Measurements from ENCODE around the gene CEMP1.
A peak's percentile ranks its signal among the peaks of the same experiment; 100 is the strongest.

CEMP1 gene

GRCh38 chr16:2508722-2509400 is 22.3 kb downstream of the CEMP1 start:
- Histone ChIP-seq H3K4me3 (no peak overlapping the region), H3K27ac (peak overlapping the region in 4 of 21 experiments; percentile 20 to 81 (median 46))

GRCh38 chr16:2507665-2508064 is 23.5 kb downstream of the CEMP1 start:
- Histone ChIP-seq H3K4me3 (no peak overlapping the region), H3K27ac (peak overlapping the region in 20 of 21 experiments; percentile 7 to 82 (median 50))

GRCh38 chr16:2507052-2507659 is 24.1 kb downstream of the CEMP1 start:
- H3K4me3 ChIP-seq = no peak overlapping the region
- H3K27ac ChIP-seq = peak overlapping the region in 20 of 21 experiments; percentile 7 to 82 (median 50)

DNA sequence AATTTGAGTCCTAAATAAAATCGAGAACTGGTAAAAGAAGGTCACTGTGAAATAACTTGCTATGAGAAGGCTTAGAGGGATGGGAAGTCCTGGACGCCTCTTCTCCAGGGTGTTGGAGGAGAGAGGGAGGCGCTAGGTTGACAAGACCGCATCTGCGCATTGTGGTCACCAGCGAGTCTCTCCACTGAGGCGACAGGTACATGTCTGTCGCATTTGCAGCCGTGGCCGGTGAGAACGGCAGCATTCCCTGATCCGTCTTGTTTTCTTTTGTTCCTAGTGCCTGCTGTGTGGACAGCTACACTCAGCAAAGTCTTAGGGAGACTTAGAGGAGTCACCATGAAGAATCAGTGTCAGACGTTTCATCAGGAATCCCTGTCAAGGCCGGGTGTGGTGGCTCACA is 25.5 kb downstream of the CEMP1 start:
- H3K27ac ChIP-seq = no peak overlapping the region
- H3K4me3 ChIP-seq = no peak overlapping the region

DNA sequence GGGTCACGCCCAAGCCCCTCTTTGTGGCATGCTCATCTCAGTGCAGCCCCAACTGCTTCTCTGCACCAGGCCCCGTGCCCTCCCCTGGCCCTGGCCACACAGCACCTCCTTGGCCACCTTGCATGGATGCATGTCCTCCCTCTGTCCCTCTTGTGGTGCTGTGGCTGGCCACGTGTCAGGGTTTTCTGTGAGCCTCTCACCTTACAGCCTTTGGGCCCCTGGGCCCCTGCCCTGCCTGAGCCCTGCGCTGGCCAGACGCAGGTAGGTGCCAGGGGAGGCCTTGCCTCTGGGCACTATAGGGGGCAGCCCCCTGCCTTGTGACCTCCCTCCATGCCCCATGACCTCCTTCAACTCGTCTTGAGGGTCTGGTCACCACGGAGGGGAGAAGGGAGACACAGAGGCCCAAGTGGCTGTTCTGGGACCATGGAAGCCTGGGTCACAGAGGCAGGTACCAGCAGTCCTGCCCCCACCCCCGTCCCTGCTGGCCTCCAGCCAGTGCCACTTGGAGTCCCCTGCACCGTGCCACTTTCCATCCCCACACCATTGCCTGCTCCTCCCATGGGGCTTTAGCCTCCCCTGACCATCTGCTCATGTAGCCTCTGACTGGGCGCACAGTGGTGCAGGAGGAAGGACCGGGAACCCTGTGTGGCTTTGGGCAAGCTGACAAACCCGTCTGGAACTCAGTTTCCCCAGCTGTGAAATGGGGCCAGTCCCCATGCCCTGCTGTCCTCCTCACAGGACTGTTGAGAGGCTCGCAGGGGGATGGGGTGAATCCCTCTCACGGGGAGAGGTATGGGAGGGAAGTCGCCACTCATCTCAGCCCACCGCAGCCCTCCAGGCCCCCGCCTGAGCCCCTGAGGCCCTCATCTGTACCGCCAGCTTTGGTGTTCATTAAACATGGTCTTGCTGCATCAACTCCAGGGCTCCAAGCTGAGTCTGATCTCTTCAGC is 29.0 kb downstream of the CEMP1 start:
- Histone ChIP-seq H3K27ac (peak overlapping the region in 3 of 21 experiments; percentile 17 to 33 (median 31)), H3K4me3 (no peak overlapping the region)

DNA sequence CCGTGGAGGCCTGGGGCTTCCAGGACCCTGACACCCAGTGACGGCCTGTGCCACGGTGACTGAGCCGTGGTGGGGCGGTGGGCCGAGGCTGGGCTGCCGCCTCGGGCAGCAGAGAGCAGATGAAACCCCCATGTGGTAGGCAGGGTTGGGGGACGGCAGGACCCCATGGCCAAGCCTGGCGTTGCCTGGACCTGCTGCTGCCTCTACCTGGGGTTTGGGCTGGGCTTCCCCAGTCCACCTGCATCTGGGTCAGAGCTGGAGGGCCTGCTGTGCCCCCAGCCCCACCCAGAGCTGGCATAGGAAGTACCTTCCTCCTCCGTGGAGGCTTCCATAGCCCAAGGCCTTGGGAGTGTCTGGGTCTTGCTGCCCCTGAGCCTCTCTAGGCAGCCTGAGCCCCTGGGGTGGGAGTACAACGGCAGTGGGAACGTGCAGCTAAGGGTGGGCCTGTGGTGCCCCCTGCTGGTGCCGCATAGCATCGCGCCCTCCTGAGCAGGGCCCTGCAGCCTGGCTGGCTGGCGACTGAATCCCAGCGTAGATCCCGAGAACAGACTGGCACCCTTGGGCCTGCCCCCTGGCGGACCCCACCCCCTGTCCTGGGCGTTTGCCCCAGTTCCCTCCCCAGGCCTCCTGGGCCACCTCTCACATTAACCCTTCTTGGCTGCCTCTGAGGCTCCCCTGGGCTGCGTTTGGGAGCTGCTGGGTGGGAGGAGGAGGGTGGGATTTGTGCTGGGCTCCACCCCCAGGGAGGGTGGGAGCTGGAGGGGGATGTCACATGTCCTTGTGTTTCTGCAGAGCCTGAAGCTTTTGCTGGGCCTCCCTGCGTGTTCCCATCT is 30.1 kb downstream of the CEMP1 start:
- Histone ChIP-seq H3K27ac (peak overlapping the region in 5 of 21 experiments; percentile 14 to 43 (median 29)), H3K4me3 (no peak overlapping the region)

DNA sequence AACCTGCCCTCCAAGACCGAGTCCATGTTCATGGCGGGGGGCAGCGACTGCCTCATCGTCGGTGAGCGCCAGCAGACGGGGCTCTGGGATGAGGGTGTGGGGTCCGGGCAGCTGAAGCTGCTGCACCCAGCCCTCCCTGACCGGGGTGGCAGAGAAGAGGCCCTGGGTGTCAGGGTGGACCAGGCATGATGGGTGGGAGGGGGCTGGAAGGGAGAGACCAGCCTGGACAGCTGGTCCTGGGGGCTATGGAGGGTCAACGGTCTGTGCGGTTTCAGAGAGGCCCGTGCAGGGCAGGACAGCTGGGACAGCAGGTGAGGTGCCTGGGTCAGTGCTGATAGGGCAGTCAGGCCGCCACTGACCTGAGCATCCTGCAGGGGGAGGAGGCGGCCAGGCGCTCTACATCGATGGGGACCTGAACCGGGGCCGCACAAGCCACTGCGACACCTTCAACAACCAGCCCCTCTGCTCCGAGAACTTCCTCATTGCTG is 30.7 kb downstream of the CEMP1 start:
- no peak overlapping the region for H3K4me3 ChIP-seq
- H3K27ac ChIP-seq = no peak overlapping the region

GRCh38 chr16:2499890-2500429 is 31.2 kb downstream of the CEMP1 start:
- no peak overlapping the region for H3K4me3 ChIP-seq
- H3K27ac ChIP-seq = peak overlapping the region in 7 of 21 experiments; percentile 33 to 75 (median 57)

DNA sequence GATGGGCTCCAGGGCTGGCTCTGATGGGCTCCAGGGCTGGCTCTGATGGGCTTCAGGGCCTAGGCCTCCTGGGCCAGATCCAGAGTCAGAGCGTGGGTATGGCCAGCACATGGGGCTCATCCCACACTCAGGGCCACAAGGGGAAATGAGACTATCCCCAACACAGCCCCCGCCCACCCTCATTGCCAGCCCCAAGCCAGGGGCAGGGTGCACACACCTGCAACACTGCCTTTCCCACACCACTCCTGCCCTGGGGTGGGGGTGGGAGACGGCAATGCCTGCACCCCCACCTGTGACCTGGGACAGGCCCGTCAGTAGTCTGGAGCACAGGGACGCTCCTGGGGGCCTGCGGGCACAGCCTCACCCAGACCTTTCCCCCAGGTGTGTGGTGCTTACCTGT is 31.8 kb downstream of the CEMP1 start:
- H3K27ac ChIP-seq = peak overlapping the region in 13 of 21 experiments; percentile 5 to 75 (median 35)
- H3K4me3 ChIP-seq = no peak overlapping the region

DNA sequence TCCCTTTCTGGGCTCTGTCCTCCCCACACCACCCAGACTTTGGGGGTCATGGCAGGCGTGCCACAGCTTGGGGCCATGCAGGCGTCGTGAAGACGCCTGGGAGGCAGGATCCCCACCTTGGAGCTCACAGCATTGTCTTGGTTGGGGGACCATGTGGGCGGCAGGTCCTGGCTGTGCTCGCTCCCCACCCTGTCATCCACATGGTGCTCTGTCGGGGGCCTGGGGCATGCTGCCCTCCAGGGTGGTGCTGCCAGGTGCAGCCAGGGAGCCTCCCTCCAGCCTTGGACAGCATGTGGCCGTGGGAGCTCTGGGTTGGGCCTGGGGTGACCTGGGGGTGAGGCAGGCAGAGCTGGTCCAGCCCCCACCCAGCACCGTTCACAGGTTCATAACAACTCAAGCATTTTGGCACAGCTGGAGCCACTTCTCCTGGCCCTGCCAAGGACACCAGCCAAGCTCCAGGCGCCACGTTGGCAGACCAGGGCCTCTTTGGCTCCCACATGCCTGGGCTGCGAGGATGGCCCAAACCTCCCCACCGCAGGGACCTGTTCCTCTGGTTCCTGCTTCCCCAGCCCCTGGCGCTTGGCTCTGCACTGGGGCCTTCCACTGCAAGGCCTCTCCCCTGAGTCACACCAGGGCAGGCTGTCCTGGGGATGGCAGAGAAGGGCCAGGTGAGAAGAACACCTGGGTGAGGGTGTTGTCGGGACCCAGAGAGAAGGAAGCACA is 32.5 kb downstream of the CEMP1 start:
- Histone ChIP-seq H3K4me3 (no peak overlapping the region), H3K27ac (peak overlapping the region in 13 of 21 experiments; percentile 5 to 75 (median 36))

GRCh38 chr16:2497695-2498484 is 33.3 kb downstream of the CEMP1 start:
- no peak overlapping the region for H3K4me3 ChIP-seq
- peak overlapping the region in 6 of 21 experiments; percentile 6 to 75 (median 34) for H3K27ac ChIP-seq

DNA sequence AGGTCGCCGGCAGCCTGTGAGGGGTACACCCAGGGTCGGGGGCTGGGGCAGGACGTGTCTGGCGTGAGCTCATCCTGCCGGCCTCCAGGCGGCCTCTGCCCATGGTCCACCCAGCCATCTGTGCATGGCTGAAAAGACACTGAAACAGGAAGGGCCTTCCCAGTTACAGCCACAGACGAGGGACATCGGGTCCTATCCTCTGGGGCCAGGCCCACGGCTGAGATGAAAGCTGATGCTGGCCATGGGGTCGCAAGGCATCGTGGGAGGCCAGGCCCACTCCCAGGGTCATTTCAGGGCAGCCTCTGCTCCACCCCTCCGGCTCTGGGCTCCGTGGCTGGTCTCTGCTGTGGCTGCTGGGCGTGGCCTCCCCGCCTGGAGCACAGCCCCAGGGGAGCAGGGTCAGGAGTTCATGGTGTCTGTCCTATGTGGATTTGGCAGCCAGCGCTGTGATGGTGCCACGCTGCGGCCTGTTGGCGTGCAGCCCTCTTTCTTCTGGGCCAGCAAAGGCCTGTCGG is 34.0 kb downstream of the CEMP1 start:
- Histone ChIP-seq H3K27ac (peak overlapping the region in 1 of 21 experiments; percentile 13), H3K4me3 (no peak overlapping the region)

GRCh38 chr16:2496223-2497115 is 34.7 kb downstream of the CEMP1 start:
- Histone ChIP-seq H3K27ac (peak overlapping the region in 2 of 21 experiments; percentile 13 to 35), H3K4me3 (no peak overlapping the region)

- Histone ChIP-seq H3K4me3 (no peak overlapping the region), H3K27ac (no peak overlapping the region)
Measured at GRCh38 chr16:2495041-2495440, 36.2 kb downstream of the CEMP1 start.

DNA sequence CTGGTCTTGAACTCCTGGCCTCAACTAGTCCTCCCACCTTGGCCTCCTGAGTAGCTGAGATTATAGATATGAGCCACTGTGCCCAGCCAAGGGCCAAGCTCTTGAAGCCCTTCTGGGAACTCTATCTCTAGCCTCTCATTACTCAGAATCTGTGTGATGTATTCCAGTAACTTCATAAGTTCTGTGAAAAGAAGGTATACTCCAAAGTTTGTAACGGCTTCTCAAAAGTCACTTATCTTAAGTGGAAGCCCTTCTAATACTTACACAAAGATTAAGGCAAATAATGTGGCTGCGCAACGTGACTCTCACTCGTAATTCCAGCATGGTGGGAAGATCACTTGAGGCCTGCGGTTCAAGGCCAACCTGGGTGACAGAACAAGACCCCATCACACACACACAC is 36.6 kb downstream of the CEMP1 start:
- no peak overlapping the region for H3K27ac ChIP-seq
- H3K4me3 ChIP-seq = no peak overlapping the region

- H3K27ac ChIP-seq = no peak overlapping the region
- H3K4me3 ChIP-seq = no peak overlapping the region
Measured at GRCh38 chr16:2493605-2494004, 37.6 kb downstream of the CEMP1 start.
